H9 (cell line): ENCODE results near the gene ZNF335. TPM values are rescaled to one million over a fixed set of nuclear protein-coding genes. Genes with fewer than 3 reads are reported as not detected.

Source experiments
- DNase-seq: peaks from one replicate; pipeline ENCODE4 v3.0.0-alpha.2; 2017
- H2AFZ ChIP-seq: one replicate; pipeline ENCODE4 v1.6.1; 2013; ENCODE audit warnings: mild to moderate bottlenecking, low read length, control low read depth, moderate library complexity
- H2AK5ac ChIP-seq: 2 replicates; pipeline ENCODE4 v1.6.1; 2013; ENCODE audit warnings: low read length, control low read depth, mixed read lengths; ENCODE audit not compliant: insufficient read length
- H2BK120ac ChIP-seq: one replicate; pipeline ENCODE4 v1.6.1; 2013; ENCODE audit warnings: low read depth, mild to moderate bottlenecking, low read length, control low read depth, inconsistent platforms; ENCODE audit not compliant: poor library complexity, severe bottlenecking
- H2BK12ac ChIP-seq: 2 replicates; pipeline ENCODE4 v1.6.1; 2013; ENCODE audit warnings: low read length, control low read depth, mixed read lengths, low read depth; ENCODE audit not compliant: insufficient read length
- H2BK15ac ChIP-seq: 2 replicates; pipeline ENCODE4 v1.6.1; 2013; ENCODE audit warnings: low read depth, low read length, control low read depth
- H2BK20ac ChIP-seq: one replicate; pipeline ENCODE4 v1.6.1; 2013; ENCODE audit warnings: low read depth, mild to moderate bottlenecking, low read length, control low read depth, inconsistent platforms; ENCODE audit not compliant: poor library complexity, severe bottlenecking
- H2BK5ac ChIP-seq: 2 replicates; pipeline ENCODE4 v1.6.1; 2013; ENCODE audit warnings: low read length, control low read depth, mixed read lengths; ENCODE audit not compliant: insufficient read length
- H3K14ac ChIP-seq: 2 replicates; pipeline ENCODE4 v1.6.1; 2013; ENCODE audit warnings: low read length, control low read depth; ENCODE audit not compliant: insufficient read depth
- H3K18ac ChIP-seq: 2 replicates; pipeline ENCODE4 v1.6.1; 2013; ENCODE audit warnings: low read depth, mild to moderate bottlenecking, mixed read lengths, low read length, control low read depth; ENCODE audit not compliant: insufficient read length
- H3K23ac ChIP-seq: 2 replicates; pipeline ENCODE4 v1.6.1; 2013; ENCODE audit warnings: low read length, control low read depth, mixed read lengths, low read depth; ENCODE audit not compliant: insufficient read length
- H3K23me2 ChIP-seq: 2 replicates; pipeline ENCODE4 v1.6.1; 2013; ENCODE audit warnings: low read depth, mild to moderate bottlenecking, mixed read lengths, low read length, control low read depth; ENCODE audit not compliant: insufficient read length, poor library complexity, severe bottlenecking
- H3K27ac ChIP-seq: 2 replicates; pipeline ENCODE4 v1.5.1; 2013; ENCODE audit warnings: low read length, control low read depth, mixed read lengths, low read depth; ENCODE audit not compliant: insufficient read length
- H3K27me3 ChIP-seq: 2 replicates; pipeline ENCODE4 v1.6.1; 2013; ENCODE audit warnings: low read length, control low read depth, inconsistent platforms; ENCODE audit not compliant: insufficient read depth
- H3K4ac ChIP-seq: 2 replicates; pipeline ENCODE4 v1.6.1; 2013; ENCODE audit warnings: low read depth, mild to moderate bottlenecking, control low read depth, inconsistent platforms, low read length, moderate library complexity
- H3K4me1 ChIP-seq: 2 replicates; pipeline ENCODE4 v1.6.1; 2013; ENCODE audit warnings: low read length, control low read depth, inconsistent platforms; ENCODE audit not compliant: insufficient read depth
- H3K4me2 ChIP-seq: 2 replicates; pipeline ENCODE4 v1.6.1; 2013; ENCODE audit warnings: low read length, control low read depth, mixed read lengths; ENCODE audit not compliant: insufficient read length, insufficient read depth
- H3K56ac ChIP-seq: 2 replicates; pipeline ENCODE4 v1.6.1; 2013; ENCODE audit warnings: low read depth, mild to moderate bottlenecking, mixed read lengths, low read length, control low read depth; ENCODE audit not compliant: insufficient read length
- H3K79me1 ChIP-seq: 2 replicates; pipeline ENCODE4 v1.6.1; 2013; ENCODE audit warnings: low read depth, mild to moderate bottlenecking, moderate library complexity, low read length, control low read depth, inconsistent platforms; ENCODE audit not compliant: insufficient read depth, poor library complexity, severe bottlenecking
- H3K79me2 ChIP-seq: 2 replicates; pipeline ENCODE4 v1.6.1; 2013; ENCODE audit warnings: low read length, control low read depth, inconsistent platforms; ENCODE audit not compliant: insufficient read depth
- H3K9ac ChIP-seq: 2 replicates; pipeline ENCODE4 v1.6.1; 2013; ENCODE audit warnings: low read length, control low read depth, mixed read lengths; ENCODE audit not compliant: insufficient read length; ENCODE audit errors: extremely low read depth
- H3K9me3 ChIP-seq: one replicate; pipeline ENCODE4 v1.6.1; 2013; ENCODE audit warnings: low read depth, low read length, inconsistent platforms; ENCODE audit not compliant: control insufficient read depth
- H3T11ph ChIP-seq: one replicate; pipeline ENCODE4 v1.6.1; 2013; ENCODE audit warnings: mild to moderate bottlenecking, low read length, control low read depth, inconsistent platforms
- H4K20me1 ChIP-seq: one replicate; pipeline ENCODE4 v1.6.1; 2013; ENCODE audit not compliant: control insufficient read depth, insufficient read length, insufficient read depth
- H4K5ac ChIP-seq: 2 replicates; pipeline ENCODE4 v1.6.1; 2013; ENCODE audit warnings: low read depth, mild to moderate bottlenecking, mixed read lengths, low read length, control low read depth; ENCODE audit not compliant: insufficient read length
- H4K8ac ChIP-seq: replicated peaks from 2 replicates; pipeline ENCODE4 v1.6.1; 2013; ENCODE audit warnings: low read length, control low read depth, mixed read lengths, low read depth; ENCODE audit not compliant: insufficient read length
- H4K91ac ChIP-seq: 2 replicates; pipeline ENCODE4 v1.6.1; 2013; ENCODE audit warnings: low read depth, mild to moderate bottlenecking, moderate library complexity, mixed read lengths, low read length, control low read depth; ENCODE audit not compliant: insufficient read length
- H3K27ac Mint-ChIP-seq, 3 experiments: 2 replicates in 2 of 3; 3 replicates in 1 of 3; pipeline ENCODE4 v1.8.0; 2020 to 2021; ENCODE audit warnings: mixed read lengths in 3 of 3, mild to moderate bottlenecking in 1 of 3, moderate library complexity in 1 of 3
- H3K27me3 Mint-ChIP-seq: 2 replicates; pipeline ENCODE4 v1.8.0; 2021; ENCODE audit warnings: low read depth, mild to moderate bottlenecking, moderate library complexity, mixed read lengths
- H3K36me3 Mint-ChIP-seq, 3 experiments: 2 replicates in 2 of 3; 3 replicates in 1 of 3; pipeline ENCODE4 v1.8.0; 2020 to 2021; ENCODE audit warnings: low read depth in 3 of 3, mixed read lengths in 3 of 3; ENCODE audit not compliant: insufficient read depth in 1 of 3
- H3K4me1 Mint-ChIP-seq, 2 experiments: 2 replicates each; pipeline ENCODE4 v1.8.0; 2020; ENCODE audit warnings: mixed read lengths in 2 of 2
- H3K4me3 Mint-ChIP-seq, 2 experiments: 2 replicates in 1 of 2; 3 replicates in 1 of 2; pipeline ENCODE4 v1.8.0; 2020 to 2021; ENCODE audit warnings: mild to moderate bottlenecking in 2 of 2, mixed read lengths in 2 of 2, moderate library complexity in 1 of 2
- H3K9me3 Mint-ChIP-seq, 2 experiments: 2 replicates in 1 of 2; 3 replicates in 1 of 2; pipeline ENCODE4 v1.8.0; 2020; ENCODE audit warnings: mild to moderate bottlenecking in 2 of 2, mixed read lengths in 2 of 2, moderate library complexity in 1 of 2
- WGBS: extraction: QIAGEN DNeasy Blood & Tissue Kit; methylation state at CpG from one replicate; pipeline ENCODE4 v1.1.7; 2013; ENCODE audit warnings: missing lambda C conversion rate, low lambda C conversion rate, mixed read lengths; ENCODE audit not compliant: insufficient read length; ENCODE audit errors: extremely low coverage; 5-methylcytosine and 5-hydroxymethylcytosine counted together
- total RNA-seq: library from RNA; stranded (reverse); gene quantifications from 2 replicates; pipeline ENCODE4 v1.2.1, GENCODE V29; 2021
- TF ChIP-seq, protein P1 (sequence below): fragments of 200-600 bp; sonication (generic); conservative IDR thresholded peaks from 3 replicates; pipeline ENCODE4 v1.8.0; 2021; ENCODE audit warnings: antibody characterized with exemption, mild to moderate bottlenecking

ZNF335 gene
- total RNA-seq, 1 experiment from 2014 or later: 21.1 TPM

DNA sequence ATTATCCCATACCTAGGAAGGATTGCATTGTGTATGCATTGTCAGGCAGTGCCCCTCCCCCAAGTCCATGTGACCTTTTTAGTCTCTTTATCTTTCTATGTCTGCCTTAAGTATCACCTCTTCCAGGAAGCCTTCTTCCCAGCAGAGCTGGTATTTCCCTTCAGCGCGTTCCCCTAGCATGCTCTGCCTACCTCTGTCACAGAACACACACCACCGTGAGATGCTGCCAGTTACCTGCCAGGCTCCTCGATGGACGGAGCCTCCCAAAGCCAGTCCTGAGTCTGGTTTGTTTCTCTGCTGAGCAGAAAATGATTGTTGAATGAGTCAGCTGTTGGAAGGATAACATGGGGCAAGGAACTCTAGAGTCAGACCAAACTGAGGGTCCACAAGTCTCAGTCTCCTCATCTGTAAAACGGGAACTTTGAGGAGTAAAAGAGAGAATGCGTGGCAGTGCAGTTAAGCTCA is 11.3 kb upstream of the ZNF335 start:
- Histone ChIP-seq H3K9me3 (no peaks in the 10 kb centered on the region), H3K27me3 (no peaks in the 10 kb centered on the region), H2BK120ac (no peak overlapping the region), H3K4me1 (peaks cover 3% of the 10 kb centered on the region; the same call in 1 of the 2 replicates), H4K5ac (no peak overlapping the region), H3K18ac (no peak overlapping the region), H2BK15ac (no peak overlapping the region), H4K8ac (peak overlapping the region; percentile 47), H3K9ac (no peak overlapping the region), H3K79me2 (no peaks in the 10 kb centered on the region), H4K20me1 (no peaks in the 10 kb centered on the region), H4K91ac (no peak overlapping the region), H3K23ac (no peak overlapping the region), H3K79me1 (no peaks in the 10 kb centered on the region), H3K14ac (no peak overlapping the region), H3K23me2 (no peaks in the 10 kb centered on the region), H3K4ac (no peak overlapping the region), H3K56ac (no peak overlapping the region), H2AK5ac (no peak overlapping the region), H2BK5ac (no peak overlapping the region), H3K4me2 (peak overlapping the region; percentile 3), H3K27ac (no peak overlapping the region), H2BK12ac (no peak overlapping the region), H3T11ph (no peak overlapping the region), H2AFZ (peak overlapping the region; percentile 86), H2BK20ac (no peak overlapping the region)
- no peaks in the 10 kb centered on the region for H3K36me3 Mint-ChIP-seq
- TF ChIP-seq, protein P1, sequence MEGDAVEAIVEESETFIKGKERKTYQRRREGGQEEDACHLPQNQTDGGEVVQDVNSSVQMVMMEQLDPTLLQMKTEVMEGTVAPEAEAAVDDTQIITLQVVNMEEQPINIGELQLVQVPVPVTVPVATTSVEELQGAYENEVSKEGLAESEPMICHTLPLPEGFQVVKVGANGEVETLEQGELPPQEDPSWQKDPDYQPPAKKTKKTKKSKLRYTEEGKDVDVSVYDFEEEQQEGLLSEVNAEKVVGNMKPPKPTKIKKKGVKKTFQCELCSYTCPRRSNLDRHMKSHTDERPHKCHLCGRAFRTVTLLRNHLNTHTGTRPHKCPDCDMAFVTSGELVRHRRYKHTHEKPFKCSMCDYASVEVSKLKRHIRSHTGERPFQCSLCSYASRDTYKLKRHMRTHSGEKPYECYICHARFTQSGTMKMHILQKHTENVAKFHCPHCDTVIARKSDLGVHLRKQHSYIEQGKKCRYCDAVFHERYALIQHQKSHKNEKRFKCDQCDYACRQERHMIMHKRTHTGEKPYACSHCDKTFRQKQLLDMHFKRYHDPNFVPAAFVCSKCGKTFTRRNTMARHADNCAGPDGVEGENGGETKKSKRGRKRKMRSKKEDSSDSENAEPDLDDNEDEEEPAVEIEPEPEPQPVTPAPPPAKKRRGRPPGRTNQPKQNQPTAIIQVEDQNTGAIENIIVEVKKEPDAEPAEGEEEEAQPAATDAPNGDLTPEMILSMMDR: no peak
- no peak overlapping the region; a peak in 1 of 5 replicates for H3K4me3 Mint-ChIP-seq
- H3K27me3 Mint-ChIP-seq: peaks cover 3% of the 10 kb centered on the region; the same call in 1 of the 2 replicates
- peak overlapping the region in 1 of 3 experiments; percentile 62; a peak in 2 of 7 replicates for H3K27ac Mint-ChIP-seq
- no peak for DNase-seq
- H3K4me1 Mint-ChIP-seq: peaks cover 11% of the 10 kb centered on the region in 2 experiments
- H3K9me3 Mint-ChIP-seq: no peaks in the 10 kb centered on the region
- no CpG with 5 or more reads among the region's 7 CpGs for WGBS
